Loucy (cell line): ENCODE measurements around the gene BACE2.

Experiments
- CTCF ChIP-seq: fragments of 200-600 bp; sonication (generic); conservative IDR thresholded peaks from 2 replicates; pipeline ENCODE4 v1.5.1; 2014; ENCODE audit warnings: mild to moderate bottlenecking, antibody characterized with exemption, low read length
- EZH2phosphoT487 ChIP-seq: fragments of 200-600 bp; IDR thresholded peaks from 2 replicates; pipeline ENCODE4 v1.6.1; 2018; ENCODE audit warnings: antibody characterized with exemption, mild to moderate bottlenecking, moderate library complexity, borderline replicate concordance

GRCh38 chr21:41164052-41164451, 3.9 kb upstream of the BACE2 start:
- TF ChIP-seq CTCF = no peak
- no peak for TF ChIP-seq EZH2phosphoT487
